Medulla oblongata (tissue), 1 donor: ENCODE data around the gene KRT79.
"Not testable (repeated sequence)": the region's sequence is repeated elsewhere in the genome, so short reads cannot be mapped to it uniquely, and the experiment has no call there.

Experiments
- DNase-seq: peaks from one replicate; pipeline ENCODE4 v3.0.0-alpha.2; 2015; ENCODE audit errors: extremely low spot score

The KRT79 gene

DNA sequence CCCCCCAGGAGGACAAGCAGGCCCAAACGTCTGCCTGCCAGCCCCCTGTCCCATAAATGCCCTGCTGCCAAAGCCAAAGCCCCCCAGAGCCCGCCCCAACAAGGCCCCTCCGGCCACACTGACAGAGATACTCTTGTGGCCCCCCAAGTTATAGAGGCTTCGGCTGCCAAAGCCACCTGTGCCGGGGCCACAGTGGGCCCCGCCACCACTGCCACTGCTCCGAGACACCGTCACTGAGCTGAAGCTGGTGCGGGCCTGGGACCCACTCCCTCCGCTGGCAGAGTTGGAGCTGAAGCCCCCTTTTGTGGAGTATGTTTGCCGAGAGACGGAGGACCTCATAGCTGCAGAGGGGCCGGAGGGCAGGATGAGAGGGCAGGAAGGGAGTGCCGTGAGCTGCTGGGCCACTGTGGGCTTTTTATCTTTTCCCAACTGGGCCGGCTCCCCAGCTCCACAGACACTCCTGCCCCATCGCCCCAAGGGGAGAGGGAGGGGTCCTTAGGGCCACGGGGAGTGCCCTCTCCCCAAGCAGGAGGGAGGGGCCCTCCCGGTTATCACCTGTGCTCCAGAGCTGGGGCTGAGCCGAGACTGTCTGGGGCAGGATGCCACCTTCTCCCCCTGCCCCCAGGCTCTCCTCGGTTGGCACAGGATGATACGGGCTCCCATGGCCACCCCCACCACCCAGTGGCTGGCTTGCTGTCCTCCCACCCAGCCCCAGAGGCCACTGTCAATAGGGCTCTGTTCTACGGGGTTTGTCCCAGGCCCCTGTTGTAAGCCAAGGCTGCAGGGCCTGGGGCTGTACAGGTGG lies at the start of gene KRT79:
Gene KRT79 (minus strand): TSS at position 390 of the 805 bp plus-strand sequence. CDS start 51 bp downstream, at position 339.
- no peak for DNase-seq

DNA sequence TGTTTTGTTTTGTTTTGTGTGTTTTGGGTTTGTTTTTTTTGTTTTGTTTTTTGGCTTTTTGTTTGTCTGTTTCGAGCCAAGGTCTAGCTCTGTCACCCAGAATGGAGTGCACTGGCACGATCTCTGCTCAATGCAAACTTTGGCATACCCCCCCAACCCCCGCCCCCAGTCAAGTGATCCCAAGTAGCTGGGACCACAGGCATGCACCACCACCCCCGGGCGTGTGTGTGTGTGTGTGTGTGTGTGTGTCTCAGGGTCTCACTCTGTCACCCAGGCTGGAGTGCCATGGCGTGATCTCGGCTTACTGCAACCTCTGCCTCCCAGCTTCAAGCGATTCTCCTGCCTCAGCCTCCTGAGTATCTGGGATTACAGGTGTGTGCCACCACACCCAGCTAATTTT lies 46.4 kb upstream of the KRT79 start:
- not testable (repeated sequence) for DNase-seq

DNA sequence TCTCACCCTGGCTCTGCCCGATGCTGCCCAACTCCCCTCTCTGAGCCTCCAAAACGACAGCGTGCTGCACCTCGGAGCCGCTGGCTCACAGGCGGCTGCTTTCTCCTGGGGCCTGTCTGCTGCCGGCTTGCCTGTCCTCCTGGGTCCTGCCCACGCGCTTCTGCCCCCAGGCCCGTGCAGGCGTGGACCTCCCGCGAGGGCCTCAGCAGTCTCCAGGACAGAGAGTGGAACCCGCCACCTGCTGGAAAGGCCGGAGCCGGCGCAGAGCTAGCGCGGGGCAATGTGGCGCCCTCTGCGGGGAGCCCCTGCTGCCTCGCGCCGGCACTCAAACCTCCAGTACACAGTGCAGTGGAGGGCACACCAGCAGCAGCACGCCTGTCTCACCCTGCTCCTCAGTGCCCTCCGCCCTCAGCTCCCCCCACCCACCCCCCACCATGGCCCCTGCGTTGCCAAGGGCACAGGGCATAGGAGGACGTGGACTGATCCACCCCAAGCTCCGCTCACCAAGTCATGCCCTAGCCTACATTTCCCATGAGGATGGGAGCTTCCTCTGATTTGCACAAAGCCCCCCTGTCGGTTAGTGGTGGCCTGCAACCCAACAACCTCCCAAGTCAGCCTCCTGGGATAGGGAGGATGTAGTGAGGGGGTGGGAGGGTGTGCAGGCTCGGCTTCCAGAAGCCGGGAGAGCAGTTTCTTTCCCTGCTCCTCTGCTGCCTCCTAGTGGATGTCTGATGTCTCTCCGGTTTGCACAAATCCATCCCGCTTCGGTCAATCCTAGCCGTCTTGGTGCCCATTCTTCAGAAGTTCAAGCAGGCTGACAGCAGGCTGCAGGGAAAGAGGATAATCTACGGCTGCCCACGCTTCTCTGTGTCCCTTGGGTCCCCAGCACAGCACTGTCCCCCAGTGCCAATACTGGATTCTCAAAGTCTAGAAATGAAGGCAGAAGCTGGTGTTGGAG lies 45.6 kb upstream of the KRT79 start:
- DNase-seq = peak; percentile 93

DNA sequence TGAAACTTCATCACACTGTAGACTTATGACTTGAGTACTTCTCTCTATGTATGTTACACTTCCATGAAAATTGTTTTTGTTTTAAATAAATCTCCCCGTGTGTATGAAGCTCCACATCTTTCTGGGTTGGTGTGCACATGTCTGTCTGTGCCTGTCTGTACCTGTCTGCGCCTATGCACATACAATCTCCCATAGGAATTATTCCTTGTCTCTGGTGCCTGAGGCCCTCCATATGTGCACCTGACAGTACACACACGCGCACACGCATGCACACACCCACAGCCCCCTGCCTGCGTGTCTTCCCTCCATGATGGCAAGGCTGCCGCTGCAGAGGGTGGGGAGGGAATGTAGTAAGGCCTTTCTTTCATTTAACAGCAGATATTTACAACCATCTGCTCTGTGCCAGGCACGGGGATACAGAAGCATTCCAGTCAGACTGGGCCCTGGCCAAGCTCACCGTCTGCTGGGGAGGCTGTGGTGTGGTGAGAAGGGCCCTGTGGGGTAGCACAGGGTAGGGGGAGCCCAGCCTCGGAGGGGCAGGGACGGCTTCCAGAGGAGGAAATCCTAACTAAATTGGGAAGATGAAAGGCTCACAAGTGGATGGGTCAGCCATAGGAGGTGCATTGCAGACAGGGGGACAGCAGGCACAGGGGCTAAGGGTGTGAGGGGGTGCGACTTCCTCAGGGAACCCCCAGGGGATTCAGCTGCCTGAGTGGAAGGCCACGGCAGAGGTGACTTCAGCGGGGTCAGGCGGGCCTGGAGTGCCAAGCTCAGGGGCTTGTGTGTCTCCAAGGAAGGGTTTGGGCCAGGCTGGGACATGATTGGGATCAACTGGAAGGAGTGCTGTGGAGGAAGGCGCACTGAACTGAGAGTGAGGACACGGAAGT lies 44.6 kb upstream of the KRT79 start:
- no peak for DNase-seq

DNA sequence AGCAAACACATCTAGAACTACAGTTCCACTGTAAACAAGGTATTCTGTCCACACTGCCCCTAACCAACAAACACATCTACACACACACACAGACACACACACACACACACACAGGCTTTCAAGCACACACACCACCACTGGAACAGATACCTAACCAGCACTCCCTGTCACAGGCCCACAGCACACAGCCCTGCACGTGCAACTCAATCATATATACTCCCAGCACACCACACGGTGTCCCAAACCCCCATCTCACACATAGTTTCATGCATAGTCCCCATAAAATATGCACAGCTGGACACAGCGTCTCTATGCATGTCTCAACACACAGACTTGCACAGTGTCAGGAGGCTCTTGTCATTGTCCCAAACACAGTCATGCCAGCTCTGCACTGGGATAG lies 43.1 kb upstream of the KRT79 start:
- DNase-seq = no peak

DNA sequence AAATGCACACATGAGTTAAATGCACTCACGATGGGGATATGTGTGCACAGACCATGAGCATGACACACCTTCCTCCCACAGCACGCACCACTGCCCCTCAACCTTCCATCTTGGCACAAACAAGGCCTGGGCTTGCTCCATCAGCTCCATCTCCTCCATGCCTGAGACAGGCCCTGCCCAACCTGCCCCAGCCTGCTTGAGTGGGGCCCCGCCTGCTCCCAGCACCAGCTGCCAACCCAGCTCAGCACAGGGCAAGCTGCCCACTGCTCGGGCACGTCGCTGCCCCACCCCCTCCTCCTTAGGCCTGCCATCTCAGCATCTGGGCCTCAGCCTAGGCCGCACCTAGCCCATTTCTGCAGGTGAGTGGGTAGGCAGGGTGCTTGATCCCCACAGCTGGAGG lies 42.3 kb upstream of the KRT79 start:
- DNase-seq = no peak

DNA sequence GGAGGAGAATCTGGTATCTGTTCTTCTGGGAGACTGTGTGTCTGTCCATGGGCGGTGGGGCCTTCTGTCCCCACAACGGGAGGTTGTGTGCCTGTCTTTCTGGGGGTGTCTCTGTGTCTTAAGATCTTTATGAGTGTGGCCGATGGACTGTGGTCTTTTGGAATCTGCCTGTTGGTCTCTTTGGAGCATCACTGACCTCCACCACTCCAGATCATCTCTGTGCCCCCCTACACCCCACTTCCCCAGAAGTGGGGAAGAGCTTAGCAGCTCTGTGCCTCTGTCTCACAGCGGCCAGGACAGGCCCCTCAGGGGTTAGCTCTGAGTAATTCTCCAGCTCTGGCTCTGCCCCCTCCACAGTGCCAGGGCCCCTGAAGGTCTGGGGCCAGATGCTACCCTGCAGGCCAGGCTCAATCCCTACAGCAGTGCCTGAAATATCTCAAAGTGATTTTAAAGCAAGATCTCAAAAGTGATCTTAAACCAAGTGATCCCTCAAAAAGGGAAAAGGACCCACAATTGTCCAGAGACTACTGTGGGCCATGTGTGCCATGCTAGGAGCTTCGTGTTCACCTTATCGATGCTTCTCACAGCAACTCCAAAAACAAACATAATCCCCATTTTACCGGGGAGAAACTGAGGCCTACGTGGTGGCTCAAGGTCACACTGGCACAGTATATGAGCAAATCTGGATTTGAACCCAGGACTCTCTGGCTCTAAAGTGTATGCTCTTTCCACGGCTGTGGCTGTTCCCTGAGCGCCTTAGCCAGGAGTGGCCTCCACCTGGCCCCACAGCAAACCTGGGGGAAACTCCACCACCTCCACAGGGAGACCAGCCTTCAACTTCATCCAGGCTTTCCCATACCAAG lies 40.7 kb upstream of the KRT79 start:
- no peak for DNase-seq

DNA sequence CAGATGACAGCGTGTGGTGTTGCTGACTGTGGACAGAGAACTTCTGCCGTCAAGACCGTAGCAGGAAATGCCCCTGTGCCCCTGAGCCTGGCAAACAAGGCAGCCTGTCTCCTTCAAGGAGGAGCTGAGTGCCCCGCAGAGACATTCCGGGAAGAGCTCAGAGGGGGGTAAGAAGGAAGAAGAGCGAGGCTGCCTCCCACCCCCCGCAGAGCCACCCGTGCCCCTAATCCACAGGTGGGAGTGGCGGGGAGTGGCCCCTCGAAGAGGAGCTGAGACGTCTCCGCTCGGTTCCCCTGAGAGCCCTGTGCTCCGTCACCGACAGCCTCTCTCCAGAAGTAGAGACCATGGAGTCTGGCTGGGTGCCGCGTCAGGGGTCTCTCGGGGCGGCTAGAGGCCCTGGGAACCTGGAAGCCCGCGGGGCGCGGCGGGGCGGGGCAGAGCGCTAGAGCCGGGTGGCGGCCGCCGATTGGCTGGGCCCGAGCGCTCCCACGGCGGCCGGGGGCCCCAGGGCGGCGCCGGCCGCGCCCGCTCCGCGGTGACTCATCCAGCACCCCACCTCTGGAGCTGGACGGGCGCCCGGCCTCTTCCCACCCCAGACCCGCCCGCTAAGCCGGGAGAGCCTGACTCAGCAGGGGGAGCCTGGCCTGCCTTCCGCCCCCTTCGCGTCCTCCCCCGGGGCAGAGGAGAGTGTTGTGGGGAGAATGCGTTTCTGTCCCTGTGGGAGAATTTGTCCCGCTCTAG lies 39.9 kb upstream of the KRT79 start:
- DNase-seq = no peak

DNA sequence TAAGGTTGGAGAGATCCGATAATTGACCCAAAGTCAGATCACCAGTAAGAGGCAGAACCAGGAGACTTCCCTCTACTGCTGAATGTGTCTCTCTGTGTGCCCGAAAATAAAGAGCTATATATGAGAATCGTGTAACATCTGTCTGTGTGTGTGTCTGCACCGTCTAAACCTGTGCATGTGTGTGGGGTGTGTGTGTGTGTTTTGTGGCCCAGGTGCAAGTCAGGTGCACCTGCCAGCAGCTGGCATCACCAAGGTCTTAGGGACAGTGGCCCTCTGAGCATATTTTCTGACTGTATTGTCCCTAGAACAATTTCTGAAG lies 39.4 kb upstream of the KRT79 start:
- DNase-seq = no peak

DNA sequence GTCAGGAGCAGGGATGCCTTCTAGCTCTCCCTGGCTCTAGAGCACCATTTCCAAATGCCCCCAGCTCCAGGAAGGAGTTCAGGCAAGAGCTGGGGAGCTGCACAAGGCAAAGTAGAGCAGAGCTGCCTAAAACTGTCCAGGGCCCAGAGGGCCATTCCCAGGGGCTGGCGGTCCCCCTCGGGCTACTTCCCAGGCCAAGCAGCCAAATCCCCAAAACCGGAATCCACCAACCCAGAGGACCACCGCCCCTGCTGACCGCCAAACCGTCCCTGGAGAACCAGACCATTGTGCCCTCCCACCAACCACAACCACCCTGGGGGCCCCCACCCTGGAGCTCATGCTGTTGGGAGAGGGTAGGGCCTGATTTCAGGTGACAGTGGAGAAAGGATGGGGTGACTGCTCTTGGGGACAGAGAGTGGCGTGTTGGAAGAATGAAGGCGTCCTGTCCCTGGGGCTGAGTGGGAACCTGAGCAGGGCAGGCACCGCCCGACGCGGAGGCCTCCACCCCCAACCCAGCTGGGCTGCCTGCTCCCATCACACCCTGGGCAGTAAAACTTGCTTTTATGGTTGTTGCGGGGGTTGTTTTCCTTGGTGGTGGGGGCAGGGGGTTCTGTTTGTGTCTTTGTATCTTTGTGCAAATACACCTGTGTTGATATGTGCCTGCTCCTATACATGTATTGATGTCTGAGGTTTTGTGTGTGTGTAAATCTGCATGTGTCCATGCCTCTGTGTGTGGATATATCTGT lies 38.7 kb upstream of the KRT79 start:
- no peak for DNase-seq

DNA sequence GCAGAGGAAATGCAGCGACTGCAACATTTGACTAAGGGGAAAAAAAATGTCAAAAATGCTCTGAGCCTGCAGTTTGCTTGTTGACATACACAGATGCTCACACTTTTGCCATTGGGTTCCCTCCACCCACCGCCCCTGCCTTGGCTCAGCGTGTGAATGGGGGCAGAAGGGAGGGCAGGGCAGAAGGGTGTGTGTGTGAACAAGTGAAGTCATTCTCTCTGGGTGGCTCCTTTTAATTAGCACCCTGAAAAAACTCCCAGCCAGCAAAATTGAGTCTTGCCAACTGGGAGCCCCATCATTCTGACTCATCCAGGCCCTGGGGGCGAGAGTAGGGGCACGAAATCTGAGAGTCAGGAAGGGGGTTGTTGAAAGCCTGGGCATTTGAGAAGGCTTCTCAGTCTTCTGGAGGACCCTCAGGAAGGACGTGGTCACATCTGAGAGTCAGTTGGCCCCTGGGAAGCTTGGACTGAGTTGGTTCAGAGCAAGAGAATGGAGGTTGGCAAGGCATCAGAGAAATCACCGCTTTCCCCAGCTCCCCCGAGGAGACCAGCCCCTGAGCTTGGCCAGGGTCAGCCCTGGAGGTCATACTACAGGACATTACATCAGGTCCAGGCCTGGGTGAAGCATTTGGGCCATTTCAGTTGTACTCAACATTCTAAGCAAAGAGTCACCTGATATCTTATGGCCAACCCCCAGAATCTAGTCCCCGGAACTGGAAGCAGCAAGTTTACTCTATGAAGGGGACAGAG lies 37.4 kb upstream of the KRT79 start:
- no peak for DNase-seq

DNA sequence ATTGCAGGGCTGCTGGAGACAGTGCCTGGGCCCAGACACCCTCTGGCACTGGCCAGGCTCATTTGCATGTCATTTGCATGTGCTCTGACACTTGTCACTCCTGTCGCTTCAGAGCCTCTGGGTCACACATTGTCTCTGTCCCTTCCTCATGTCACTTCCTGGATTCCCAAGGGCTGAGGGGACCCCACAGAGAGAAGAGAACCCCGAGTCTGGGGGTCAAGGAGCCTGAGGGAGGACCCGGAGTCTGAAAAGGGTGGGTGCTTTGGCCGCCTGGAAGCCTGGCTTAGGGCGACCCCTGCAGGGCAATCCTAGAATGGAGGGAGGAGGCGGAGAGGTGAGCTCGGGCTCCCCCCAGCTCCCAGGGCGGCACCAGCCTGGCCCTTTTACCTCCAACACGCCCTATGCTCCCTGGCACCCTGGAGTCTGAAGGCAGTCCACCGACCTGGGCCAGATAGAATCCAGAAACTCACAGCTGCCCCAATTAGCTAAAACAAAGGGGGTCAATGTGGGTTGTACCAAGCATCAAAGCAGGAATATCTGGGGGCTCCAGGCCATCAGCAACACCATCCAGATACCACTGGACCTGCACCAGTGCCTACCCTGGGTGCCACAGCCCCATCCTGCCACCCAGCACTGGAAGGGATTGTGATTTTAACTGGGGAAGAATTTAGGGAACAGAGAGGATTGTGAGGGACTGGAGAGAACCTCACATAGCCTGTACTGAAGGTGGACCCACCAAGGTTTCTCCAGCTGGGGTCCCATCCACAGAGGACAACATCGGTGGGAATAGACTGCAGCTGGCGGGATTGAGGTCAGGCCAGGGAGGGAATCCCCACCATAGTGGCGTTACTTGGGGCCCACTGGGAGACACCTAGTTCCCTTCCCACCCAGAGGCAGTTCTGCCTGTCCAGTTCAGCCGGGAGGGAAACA lies 36.5 kb upstream of the KRT79 start:
- peak; percentile 58 for DNase-seq

DNA sequence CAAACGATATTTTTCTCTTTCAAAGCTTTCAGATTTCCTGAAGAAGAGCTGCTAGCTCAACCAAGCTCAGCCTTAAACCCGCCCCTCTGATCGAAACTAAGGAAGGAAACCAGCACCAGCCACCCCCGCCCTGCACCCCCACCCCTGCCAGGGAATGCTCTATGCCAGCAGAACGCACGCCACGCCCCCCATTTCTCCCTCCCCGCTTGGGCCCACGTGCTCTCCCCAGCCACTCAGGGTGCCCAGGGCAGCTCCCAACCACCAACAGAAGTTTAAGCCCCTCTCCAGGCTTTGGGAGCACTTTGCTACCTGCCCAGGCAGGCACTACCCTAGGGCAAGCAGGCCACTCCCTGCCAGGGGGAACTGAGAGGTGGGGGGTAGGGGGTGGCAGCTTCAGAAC lies 33.5 kb upstream of the KRT79 start:
- no peak for DNase-seq

DNA sequence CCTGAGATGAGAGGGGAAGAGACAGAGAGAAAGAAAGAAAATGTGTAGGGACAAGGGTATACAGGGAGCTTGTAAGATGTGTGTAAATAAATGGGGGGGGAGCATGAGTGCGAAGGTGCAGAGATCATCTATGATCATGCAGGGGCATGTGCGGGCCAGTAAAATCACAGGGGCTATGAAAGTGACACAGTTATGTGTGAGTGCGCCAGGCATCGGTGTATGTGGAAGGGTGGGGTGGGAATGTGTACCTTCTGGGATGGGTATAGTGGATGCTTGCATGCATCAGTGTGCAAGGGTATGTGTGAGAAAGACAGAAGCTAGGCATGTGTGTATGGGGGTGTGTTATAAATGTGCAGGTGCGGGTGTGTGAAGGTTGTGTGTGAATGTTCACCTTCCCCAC lies 33.0 kb upstream of the KRT79 start:
- no peak for DNase-seq

DNA sequence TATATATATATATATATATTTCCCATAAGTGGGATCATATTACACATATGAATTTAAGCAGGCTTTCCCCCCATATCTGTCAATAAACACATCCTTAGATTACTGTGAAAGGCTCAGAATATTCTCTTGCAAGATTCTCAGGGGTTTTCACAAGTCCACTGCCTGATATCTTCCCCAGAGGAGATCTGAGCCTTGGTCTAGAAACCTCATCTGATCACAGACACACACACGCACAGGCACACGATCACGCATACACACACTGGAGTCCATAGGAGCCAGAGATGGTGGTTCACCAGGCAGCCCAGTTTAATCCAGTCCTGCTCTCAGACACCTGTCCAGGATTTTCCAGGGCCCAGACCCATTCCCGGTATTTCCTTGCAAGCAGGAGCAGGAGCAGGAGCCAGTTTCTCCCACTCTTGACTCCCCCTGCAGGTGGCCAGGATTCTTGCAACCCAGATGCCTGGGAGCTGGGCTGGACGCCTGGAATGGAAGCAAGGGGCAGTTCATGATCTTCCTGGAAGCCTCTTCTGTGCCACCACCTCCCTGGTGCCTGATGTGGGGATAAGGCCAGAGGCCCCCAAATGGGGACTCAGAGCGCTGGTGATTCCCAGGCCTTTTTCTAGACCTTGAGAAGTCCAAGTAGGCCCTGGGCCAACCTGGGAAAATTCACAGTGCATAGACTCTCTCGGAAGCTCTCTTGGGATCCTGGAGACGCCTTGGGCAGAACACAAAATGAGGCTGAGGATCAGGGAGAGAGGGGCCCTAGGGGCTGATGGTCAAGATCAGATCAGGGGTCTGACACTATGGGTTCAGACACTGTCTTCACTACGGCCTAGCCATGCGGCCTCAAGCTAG lies 31.2 kb upstream of the KRT79 start:
- peak; percentile 70 for DNase-seq

DNA sequence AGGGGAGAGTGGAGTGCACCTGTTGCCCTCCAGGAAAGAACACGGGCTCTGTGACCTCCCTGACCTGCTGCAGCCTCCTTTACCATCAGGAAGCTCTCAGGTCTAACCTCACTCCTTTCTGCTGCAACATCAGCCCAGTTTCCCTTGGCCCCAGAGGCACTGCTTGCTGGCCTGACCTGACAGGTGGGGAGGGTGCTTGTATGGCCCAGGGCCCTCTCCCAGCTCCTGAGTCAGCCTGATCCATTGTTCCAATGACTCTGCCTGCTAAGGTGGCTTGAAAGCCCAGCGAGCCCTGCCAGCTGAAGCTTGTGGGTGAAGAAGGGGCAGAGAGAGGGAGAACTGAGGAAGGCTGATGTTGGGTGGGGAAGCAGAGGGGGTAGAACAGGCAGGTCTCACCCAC lies 27.9 kb upstream of the KRT79 start:
- no peak for DNase-seq

DNA sequence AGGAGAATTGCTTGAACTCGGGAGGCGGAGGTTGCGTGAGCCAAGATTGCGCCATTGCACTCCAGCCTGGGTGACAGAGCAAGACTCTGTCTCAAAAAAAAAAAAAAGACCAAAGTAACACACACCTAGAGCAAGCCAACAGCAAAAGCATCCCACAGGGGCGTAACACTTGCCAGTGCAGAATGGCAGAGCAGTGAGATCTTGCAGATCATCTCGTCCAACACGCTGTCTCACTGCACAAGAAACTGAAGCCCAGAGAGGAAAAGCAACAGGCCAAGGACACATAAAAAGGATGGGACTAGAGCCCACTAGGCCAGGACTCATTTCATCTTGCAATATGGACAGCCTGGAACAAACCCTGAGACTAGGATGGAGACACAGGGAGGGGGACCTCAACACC lies 27.4 kb upstream of the KRT79 start:
- DNase-seq = no peak
